NCI-H1105 treated with DMSO at 0.1 percent for 48 hours (cell line): ENCODE results near the gene GALR3.
"Not testable (repeated sequence)": the region's sequence is repeated elsewhere in the genome, so short reads cannot be mapped to it uniquely, and the experiment has no call there.

ENCODE experiments used
- DNase-seq: peaks from one replicate; lab custom pipeline; 2025; lab: John Stamatoyannopoulos, UW

The GALR3 gene, protein sequence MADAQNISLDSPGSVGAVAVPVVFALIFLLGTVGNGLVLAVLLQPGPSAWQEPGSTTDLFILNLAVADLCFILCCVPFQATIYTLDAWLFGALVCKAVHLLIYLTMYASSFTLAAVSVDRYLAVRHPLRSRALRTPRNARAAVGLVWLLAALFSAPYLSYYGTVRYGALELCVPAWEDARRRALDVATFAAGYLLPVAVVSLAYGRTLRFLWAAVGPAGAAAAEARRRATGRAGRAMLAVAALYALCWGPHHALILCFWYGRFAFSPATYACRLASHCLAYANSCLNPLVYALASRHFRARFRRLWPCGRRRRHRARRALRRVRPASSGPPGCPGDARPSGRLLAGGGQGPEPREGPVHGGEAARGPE

DNA sequence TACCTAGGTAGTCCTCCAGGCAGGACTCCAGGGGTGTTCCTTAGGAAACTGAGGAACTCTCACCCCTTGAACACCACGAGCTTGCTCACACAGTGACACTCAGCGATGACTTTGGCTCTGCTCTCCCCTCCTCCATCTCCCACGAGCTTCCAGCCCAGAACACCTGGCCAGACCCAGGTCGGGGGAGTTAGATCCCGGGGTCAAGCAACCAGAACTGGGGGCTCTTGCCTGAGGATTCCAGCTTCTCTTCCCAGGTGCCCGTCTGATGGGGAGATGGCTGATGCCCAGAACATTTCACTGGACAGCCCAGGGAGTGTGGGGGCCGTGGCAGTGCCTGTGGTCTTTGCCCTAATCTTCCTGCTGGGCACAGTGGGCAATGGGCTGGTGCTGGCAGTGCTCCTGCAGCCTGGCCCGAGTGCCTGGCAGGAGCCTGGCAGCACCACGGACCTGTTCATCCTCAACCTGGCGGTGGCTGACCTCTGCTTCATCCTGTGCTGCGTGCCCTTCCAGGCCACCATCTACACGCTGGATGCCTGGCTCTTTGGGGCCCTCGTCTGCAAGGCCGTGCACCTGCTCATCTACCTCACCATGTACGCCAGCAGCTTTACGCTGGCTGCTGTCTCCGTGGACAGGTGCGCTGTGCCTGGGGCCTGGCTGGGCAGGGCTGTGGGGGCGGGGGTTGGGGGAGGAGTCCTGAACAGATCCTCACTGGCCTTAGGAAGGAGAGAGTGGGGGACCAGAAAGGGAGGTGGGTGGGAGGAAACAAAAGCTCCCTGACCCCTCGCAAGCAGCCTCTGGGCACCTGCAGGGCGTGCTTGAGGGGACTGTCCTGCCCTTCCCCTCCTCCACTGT lies at the start of gene GALR3:
TSS of gene GALR3 (plus strand) at position 249 of the 852 bp plus-strand sequence. CDS start at position 274, 25 bp downstream.
- DNase-seq = peak; percentile 21

DNA sequence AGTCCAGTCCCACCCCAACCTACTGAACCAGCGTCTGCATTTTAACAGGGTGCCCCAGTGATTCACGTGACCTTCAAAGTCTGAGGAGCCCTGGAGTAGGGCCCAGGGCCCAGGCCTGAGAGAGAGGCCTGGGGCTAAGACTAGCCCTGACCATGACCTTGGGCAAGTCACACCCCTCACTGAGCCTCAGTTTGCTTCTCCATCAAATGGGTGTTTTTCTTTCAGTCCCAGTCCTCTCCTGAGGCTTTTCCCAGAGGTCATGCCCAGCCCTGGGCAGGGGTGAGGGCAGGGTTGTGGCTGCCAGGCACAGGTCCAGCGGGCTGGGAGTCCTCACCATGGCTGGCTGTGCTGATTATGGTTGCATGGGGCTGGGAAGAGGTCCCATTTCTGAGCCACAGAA lies 48.5 kb upstream of the GALR3 start:
- no peak for DNase-seq

- no peak for DNase-seq
These were observed 47.2 kb upstream of the GALR3 start for GRCh38 chr22:37775785-37776638.

DNA sequence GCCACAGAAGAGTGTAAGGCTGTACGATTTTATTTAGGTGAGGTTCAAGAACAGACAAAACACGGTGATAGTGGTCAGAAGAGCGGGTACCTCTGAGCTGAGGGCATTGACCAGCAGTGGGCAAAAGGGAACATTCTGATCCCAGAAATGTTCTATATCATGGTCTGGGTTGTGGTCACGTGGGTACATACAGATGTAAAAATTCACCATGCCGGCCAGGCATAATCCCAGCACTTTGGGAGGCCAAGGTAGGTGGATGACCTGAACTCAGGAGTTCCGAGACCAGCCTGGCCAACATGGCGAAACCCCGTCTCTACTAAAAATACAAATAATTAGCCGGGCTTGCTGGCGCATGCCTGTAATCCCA lies 46.6 kb upstream of the GALR3 start:
- no peak for DNase-seq

- peak; percentile 14 for DNase-seq
These were observed 46.0 kb upstream of the GALR3 start for GRCh38 chr22:37777122-37777687.

- no peak for DNase-seq
These were observed 44.7 kb upstream of the GALR3 start for GRCh38 chr22:37778370-37779009.

DNA sequence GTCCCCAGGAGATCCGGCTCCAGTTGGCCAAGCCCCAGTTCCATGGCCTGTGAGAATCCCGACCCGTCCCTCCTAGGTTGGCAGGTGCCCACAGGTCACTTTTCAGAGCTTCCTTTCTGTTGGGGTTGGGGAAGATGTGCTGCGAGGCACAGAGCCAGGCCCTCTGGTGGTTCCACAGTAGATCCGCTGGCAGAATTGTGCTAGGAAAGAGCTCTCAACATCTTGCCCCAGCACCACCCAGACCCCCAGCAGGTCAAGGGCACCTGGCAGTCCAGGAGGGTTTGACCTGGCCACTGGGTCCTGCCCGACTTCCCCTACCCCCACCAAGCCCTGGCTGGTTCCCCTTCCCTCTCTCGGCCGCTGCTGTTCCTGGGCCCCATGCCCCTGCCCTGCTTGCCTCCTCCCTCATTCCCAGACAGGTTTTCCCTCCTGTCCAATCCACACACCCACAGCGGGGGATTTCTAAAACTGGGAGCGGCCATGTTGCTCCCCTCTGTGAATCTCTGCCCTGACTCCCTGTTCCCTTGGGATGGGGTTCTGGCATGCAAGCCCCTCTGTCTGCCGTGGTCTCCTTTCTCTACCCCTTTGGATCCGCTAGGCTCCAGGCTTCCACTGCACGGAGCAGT lies 41.6 kb upstream of the GALR3 start:
- DNase-seq = no peak

DNA sequence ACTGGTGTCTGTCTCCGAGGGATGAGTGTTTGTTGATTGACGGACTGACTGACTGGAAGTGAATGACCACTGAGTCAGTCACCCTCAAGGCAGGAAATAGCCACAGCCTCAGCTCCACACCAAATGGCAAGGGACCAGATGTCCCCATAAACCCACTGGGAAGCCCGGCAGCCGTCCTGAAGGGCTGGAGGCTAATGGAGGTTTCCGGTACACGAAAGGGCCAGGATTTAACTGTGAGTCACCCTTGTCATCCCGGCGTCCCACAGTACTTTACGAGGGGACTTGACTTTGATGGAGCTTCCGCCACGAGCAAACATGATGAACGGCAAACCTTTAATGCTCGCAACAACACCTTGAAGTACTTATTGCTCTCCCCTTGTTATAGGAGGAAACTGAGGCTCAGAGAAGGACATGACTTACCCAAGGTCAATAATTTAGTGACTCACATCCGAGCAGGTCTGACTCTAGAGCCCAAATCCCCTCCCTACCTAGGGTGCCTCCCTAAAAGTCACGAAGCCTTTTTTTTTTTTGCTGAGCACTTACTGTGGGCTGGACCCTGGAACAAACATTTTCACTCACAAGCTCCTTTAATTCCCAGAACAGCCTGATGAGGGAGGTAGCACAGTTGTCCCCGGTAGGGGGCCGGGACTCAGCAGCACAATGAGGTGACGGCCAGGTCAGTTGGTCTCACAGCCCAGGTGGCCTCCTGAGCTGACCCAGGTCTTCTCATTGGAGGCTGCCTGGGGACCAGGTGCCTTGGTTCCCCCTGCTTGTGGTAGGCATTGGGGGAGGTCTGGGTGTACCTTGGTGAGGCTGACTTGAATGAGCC lies 40.6 kb upstream of the GALR3 start:
- DNase-seq = no peak

DNA sequence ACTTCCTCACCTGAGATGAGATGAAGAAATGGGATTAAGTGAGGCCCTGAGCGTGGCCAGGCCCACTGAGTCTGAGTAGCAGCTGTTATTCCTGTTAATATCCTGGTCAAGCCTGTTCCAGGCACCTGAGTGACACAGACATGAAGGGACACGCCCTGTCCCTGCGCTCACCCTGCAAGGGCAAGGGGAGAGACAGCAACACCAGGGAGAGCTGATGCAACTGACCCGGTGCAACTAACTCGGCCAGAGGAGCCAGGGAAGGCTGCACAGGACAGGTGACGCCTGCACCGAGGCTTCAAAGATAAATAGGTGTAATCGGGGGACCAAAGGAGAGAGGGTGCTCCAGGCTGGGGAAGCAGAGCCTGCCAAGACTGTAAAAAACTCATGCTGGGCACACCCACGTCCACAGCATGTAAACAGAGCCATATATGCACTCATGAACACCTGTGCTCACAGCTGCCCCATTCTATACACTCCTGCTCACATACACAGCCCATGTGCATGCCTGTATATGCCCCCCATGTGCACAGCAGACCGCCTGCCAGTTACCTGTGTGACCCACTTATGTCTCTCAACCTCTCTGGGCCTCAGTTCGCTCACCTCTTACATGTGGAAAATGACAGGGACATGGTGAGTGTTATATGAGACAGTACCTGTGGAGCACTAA lies 38.2 kb upstream of the GALR3 start:
- peak; percentile 34 for DNase-seq

- no peak for DNase-seq
These were observed 32.9 kb upstream of the GALR3 start for GRCh38 chr22:37790234-37790633.

DNA sequence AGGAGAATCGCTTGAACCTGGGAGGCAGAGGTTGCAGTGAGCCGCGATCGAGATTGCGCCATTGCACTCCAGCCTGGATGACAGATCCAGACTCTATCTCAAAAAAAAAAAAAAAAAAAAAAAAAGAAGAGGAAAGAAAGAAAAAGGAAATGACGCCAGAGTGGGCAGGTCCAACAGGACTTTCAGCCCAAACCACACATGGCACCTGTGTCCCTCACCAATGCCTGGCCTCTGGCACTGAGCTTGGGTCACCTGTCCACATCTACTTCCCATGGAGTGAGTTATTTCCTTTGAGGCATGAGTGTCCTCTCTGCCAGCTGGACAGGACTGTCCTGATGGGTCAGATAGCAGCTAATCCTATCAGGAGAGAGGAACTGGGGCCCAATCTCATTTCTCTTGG lies 30.7 kb upstream of the GALR3 start:
- no peak for DNase-seq

GRCh38 chr22:37794376-37794775 lies 28.8 kb upstream of the GALR3 start:
- DNase-seq = no peak

DNA sequence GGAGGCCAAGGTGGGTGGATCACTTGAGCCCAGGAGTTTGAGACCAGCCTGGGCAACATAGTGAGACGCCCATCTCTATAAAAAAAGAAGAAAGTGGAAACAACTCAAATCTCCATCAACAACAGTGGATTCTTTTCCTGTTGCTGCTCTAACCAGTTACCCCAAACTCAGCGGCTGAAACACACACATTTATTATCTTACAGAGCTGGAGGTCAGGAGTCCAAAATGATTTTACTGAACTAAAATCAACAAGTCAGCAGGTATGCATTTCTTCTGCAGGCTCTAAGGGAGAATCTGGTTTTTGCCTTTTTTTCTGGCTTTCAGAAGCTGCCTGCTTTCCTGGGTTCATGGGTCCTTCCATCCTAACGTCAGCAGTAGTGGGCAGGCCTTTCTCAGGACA lies 27.1 kb upstream of the GALR3 start:
- no peak for DNase-seq

- not testable (repeated sequence) for DNase-seq
These were observed 25.9 kb upstream of the GALR3 start for GRCh38 chr22:37797259-37797658.

- no peak for DNase-seq
These were observed 25.2 kb upstream of the GALR3 start for GRCh38 chr22:37797874-37798500.

- not testable (repeated sequence) for DNase-seq
These were observed 23.2 kb upstream of the GALR3 start for GRCh38 chr22:37799979-37800378.

- no peak for DNase-seq
These were observed 21.3 kb upstream of the GALR3 start for GRCh38 chr22:37801946-37802309.

- DNase-seq = peak; percentile 47
These were observed 20.6 kb upstream of the GALR3 start for GRCh38 chr22:37802310-37803194.
